DMS153 treated with DMSO at 0.1 percent for 48 hours (cell line): ENCODE measurements around the gene PIR.

Experiments used
- DNase-seq: peaks from one replicate; lab custom pipeline; 2025; ENCODE audit not compliant: unreplicated experiment; lab: John Stamatoyannopoulos, UW

Gene PIR

GRCh38 chrX:15350329-15350996 is 142.7 kb downstream of the PIR start:
- no peak for DNase-seq

- DNase-seq, result peak; percentile 4
Measured at GRCh38 chrX:15349046-15349445, 144.1 kb downstream of the PIR start.

DNA sequence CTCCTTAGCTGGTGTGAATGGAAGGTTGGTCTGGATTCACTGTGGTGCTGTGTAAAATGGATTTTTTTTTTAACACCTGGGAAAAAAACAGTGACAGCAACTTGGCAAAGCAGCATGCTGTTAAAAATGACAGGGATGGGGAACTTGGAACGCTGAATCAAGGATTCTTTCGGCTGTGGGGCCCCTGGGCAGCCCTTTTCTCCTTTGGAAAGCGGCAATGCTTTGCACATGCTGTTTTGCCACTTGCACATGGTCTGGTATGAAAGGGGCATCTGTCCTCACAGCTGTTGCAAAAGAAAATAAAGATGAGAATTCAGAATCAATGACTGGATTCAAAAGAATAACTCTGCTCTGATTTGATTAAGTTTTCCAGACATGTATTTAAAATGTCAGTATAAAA is 147.2 kb downstream of the PIR start:
- no peak for DNase-seq

GRCh38 chrX:15344106-15344505 is 149.0 kb downstream of the PIR start:
- DNase-seq, result no peak

DNA sequence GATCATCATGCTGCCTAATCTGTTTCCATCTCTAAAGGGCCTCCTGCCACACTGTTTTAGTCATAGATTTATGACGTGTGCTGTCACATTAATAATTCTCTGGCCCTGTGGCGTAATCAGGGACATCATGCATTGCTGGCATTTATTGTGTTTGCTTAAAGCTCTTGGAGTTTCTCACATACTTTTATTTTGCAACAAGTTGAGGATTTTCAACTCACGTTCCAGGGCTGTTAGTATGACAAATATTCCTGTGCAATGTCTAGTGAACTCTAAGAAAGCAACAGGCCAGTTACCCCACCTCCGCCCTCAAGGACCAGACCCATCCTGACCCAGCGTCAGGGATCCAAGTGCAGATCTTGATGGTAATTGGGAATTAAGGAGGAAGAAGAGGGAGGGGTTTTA is 150.1 kb downstream of the PIR start:
- no peak for DNase-seq

DNA sequence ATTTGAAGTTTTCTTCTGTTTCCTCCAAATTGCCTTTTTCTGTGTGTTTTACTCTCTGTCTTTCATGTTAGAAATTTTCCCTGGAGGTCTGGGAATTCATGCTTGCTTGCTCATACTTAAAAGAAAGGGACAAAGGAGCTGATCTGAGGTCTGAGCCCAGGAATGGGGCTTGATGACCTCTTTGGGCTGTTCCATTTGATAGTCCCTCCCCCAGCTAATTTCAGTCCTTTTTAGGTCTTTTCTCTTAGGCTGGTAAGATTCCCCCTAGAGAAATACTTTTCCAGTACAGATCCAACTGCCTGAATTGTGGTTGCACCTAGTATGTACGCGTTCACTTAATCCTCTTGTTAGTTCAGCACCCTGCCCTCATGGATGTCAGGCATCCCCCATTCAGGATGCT is 152.3 kb downstream of the PIR start:
- DNase-seq, result no peak

DNA sequence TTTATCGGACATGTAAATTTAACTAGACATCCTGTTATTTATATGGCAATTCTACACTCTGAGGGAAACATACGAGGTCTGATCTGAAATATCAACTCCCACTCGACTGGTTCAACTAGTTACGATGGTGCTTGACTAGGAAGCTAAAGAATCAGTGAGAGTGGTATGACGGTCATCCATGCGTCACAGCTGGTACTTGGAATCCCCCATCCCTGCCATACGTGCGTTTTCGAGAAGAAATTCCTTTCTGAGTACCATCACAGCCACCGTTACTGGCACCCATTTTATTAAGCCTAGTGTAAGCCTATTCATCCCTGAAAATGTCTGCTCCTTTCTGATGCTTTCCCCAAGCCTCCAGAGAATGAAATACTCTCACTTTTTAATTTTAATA is 157.1 kb downstream of the PIR start:
- DNase-seq, result no peak

GRCh38 chrX:15335135-15336022 is 157.8 kb downstream of the PIR start, which contains the start of gene PIGA:
Gene PIGA (minus strand): TSS chrX:15335523. CDS start chrX:15331930, 3,593 bp downstream.
- peak; percentile 62 for DNase-seq
